Natural killer cell (primary cell): ENCODE results near the gene SLC16A13. TPM values are rescaled to one million over a fixed set of nuclear protein-coding genes. Genes with fewer than 3 reads are reported as not detected.

Experiments used
- ATAC-seq, 3 donors: fragments of 150-1000 bp in 2 of 3; fragments of 200-7000 bp in 1 of 3; cut with Tn5 transposase; 1 replicate in 1 of 3; 2 replicates in 2 of 3; pipeline ENCODE4 v1.10.0; 2021; ENCODE audit warnings: mild to moderate bottlenecking in 2 of 3, moderate library complexity in 2 of 3
- DNase-seq, 2 donors: peaks; one replicate each; pipeline versions ENCODE4 v3.0.0 to v3.0.0-alpha.2; 2013 to 2021; ENCODE audit warnings: mixed read lengths in 1 of 2
- H3K27ac ChIP-seq: one replicate; pipeline ENCODE4 v1.5.1; 2013; ENCODE audit warnings: mild to moderate bottlenecking, low read length
- H3K27me3 ChIP-seq: one replicate; pipeline ENCODE4 v1.6.1; 2013; ENCODE audit warnings: low read length; ENCODE audit not compliant: control insufficient read depth, insufficient read depth
- H3K36me3 ChIP-seq: one replicate; pipeline ENCODE4 v1.6.1; 2013; ENCODE audit warnings: low read length; ENCODE audit not compliant: control insufficient read depth, insufficient read depth
- H3K4me1 ChIP-seq: one replicate; pipeline ENCODE4 v1.6.1; 2013; ENCODE audit warnings: low read length; ENCODE audit not compliant: control insufficient read depth, insufficient read depth
- H3K4me3 ChIP-seq: one replicate; pipeline ENCODE4 v1.5.1; 2013; ENCODE audit warnings: low read length
- H3K9me3 ChIP-seq: one replicate; pipeline ENCODE4 v1.6.1; 2013; ENCODE audit warnings: low read length; ENCODE audit not compliant: control insufficient read depth, insufficient read depth
- H3K27ac Mint-ChIP-seq, 2 donors: one replicate each; pipeline ENCODE4 v1.8.0; 2022; ENCODE audit warnings: mild to moderate bottlenecking in 2 of 2, mixed read lengths in 2 of 2, moderate library complexity in 1 of 2
- H3K27me3 Mint-ChIP-seq, 2 donors: one replicate each; pipeline ENCODE4 v1.8.0; 2022; ENCODE audit warnings: low read depth in 2 of 2, mixed read lengths in 2 of 2
- H3K36me3 Mint-ChIP-seq: one replicate; pipeline ENCODE4 v1.8.0; 2022; ENCODE audit warnings: mixed read lengths
- H3K4me1 Mint-ChIP-seq, 2 donors: one replicate each; pipeline ENCODE4 v1.8.0; 2022; ENCODE audit warnings: mixed read lengths in 2 of 2
- H3K4me3 Mint-ChIP-seq: one replicate; pipeline ENCODE4 v1.8.0; 2022; ENCODE audit warnings: mild to moderate bottlenecking, moderate library complexity, mixed read lengths
- H3K9me3 Mint-ChIP-seq, 2 donors: one replicate each; pipeline ENCODE4 v1.8.0; 2022; ENCODE audit warnings: mixed read lengths in 2 of 2
- CTCF ChIP-seq: fragments of 200-600 bp; IDR thresholded peaks from one replicate; pipeline ENCODE4 v1.8.0; 2022; ENCODE audit warnings: antibody characterized with exemption
- WGBS: methylation state at CpG from one replicate; pipeline ENCODE4 v1.1.7; 2013; ENCODE audit warnings: missing lambda C conversion rate; ENCODE audit not compliant: insufficient coverage; 5-methylcytosine and 5-hydroxymethylcytosine counted together
- intact Hi-C: fragments of 100-400 bp; cut with micrococcal nuclease; formaldehyde crosslinking; loops from one replicate; pipeline ENCODE4 v1.14.2; 2022
- total RNA-seq, 4 donors: library from RNA; stranded (reverse); fragments of 120-200 nt in 1 of 4; gene quantifications; one replicate each; pipeline versions ENCODE4 v1.2.3 to v1.2.4, GENCODE V29; 2013 to 2022

SLC16A13 gene
- total RNA-seq, 3 donors from 2014 or later (not counting 1 experiment from before 2014, with no cell fraction given): 4.8 to 7.0 (median 6.0) TPM

- intact Hi-C loops: loop anchor here (10.0 kb wide), 2 partner anchors 265 to 665 kb away; partner anchors contain the start of genes TP53, WRAP53 and XAF1
- Histone ChIP-seq H3K36me3 (peaks cover 8% of the 10 kb centered on the region), H3K4me1 (peaks cover 73% of the 10 kb centered on the region), H3K4me3 (no peak overlapping the region), H3K27me3 (no peaks in the 10 kb centered on the region), H3K27ac (no peak overlapping the region), H3K9me3 (no peaks in the 10 kb centered on the region)
- no peak for ATAC-seq
- Mint-ChIP-seq H3K4me1 (peaks cover 61 to 85% of the 10 kb centered on the region in 2 donors), H3K27me3 (no peaks in the 10 kb centered on the region), H3K36me3 (no peaks in the 10 kb centered on the region), H3K9me3 (no peaks in the 10 kb centered on the region), H3K4me3 (no peak overlapping the region), H3K27ac (peak overlapping the region in 1 of 2 donors; percentile 96)
- TF ChIP-seq CTCF: no peak
- no peak for DNase-seq
- WGBS: 90% methylated on average over 10 of the region's 10 CpGs
Observed at GRCh38 chr17:7019367-7019766, 16.4 kb upstream of the SLC16A13 start.

- Histone ChIP-seq H3K9me3 (no peaks in the 10 kb centered on the region), H3K27me3 (no peaks in the 10 kb centered on the region), H3K27ac (no peak overlapping the region), H3K4me1 (peaks cover 79% of the 10 kb centered on the region), H3K4me3 (no peak overlapping the region), H3K36me3 (peaks cover 8% of the 10 kb centered on the region)
- H3K4me1 Mint-ChIP-seq: peaks cover 59 to 89% of the 10 kb centered on the region in 2 donors
- intact Hi-C loops: loop anchor here (10.0 kb wide), 2 partner anchors 265 to 665 kb away; partner anchors contain the start of genes TP53, WRAP53 and XAF1
- peak overlapping the region; percentile 93 to 96 for H3K27ac Mint-ChIP-seq
- no peak for ATAC-seq
- TF ChIP-seq CTCF: no peak
- no peak for DNase-seq
- H3K9me3 Mint-ChIP-seq: no peaks in the 10 kb centered on the region
- 51% methylated on average over 9 of the region's 16 CpGs for WGBS
- H3K27me3 Mint-ChIP-seq: no peaks in the 10 kb centered on the region
- no peak overlapping the region for H3K4me3 Mint-ChIP-seq
- no peaks in the 10 kb centered on the region for H3K36me3 Mint-ChIP-seq
Observed at GRCh38 chr17:7019839-7020519, 15.8 kb upstream of the SLC16A13 start.

GRCh38 chr17:7020894-7021664, 14.7 kb upstream of the SLC16A13 start:
- H3K36me3 Mint-ChIP-seq: no peaks in the 10 kb centered on the region
- no peaks in the 10 kb centered on the region for H3K27me3 Mint-ChIP-seq
- intact Hi-C loops: no loop called here
- ATAC-seq: no peak
- TF ChIP-seq CTCF: no peak
- DNase-seq: no peak
- Histone ChIP-seq H3K4me1 (peaks cover 68% of the 10 kb centered on the region), H3K9me3 (no peaks in the 10 kb centered on the region), H3K4me3 (no peak overlapping the region), H3K27ac (no peak overlapping the region), H3K27me3 (no peaks in the 10 kb centered on the region), H3K36me3 (peaks cover 8% of the 10 kb centered on the region)
- 83% methylated on average over 11 of the region's 11 CpGs for WGBS
- peaks cover 48 to 80% of the 10 kb centered on the region in 2 donors for H3K4me1 Mint-ChIP-seq
- H3K27ac Mint-ChIP-seq: peak overlapping the region; percentile 93 to 96
- H3K9me3 Mint-ChIP-seq: no peaks in the 10 kb centered on the region
- peak overlapping the region; percentile 87 for H3K4me3 Mint-ChIP-seq
